ENCODE data around the gene POPDC3.

POPDC3 gene

DNA sequence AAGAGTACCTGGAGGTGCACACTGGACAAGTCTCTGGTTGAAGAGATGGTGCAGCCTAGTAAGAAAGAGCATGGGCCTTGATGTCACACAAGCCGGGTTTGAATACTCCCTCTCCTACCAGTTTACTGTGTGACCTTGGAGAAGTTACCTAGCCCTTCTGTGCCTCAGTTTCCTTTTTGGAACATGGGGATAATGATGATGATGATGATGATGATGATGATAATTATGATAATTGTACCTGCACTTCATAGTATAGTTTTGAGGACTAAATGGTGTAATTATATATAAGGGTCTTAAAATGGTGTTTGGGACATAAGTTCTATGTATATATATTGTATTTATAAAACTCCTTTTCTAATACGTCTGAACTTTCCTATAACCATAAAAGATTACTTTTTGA, 41.7 kb downstream of the POPDC3 start:
- DNase-seq (ENCODE audit: low read depth): no peak

DNA sequence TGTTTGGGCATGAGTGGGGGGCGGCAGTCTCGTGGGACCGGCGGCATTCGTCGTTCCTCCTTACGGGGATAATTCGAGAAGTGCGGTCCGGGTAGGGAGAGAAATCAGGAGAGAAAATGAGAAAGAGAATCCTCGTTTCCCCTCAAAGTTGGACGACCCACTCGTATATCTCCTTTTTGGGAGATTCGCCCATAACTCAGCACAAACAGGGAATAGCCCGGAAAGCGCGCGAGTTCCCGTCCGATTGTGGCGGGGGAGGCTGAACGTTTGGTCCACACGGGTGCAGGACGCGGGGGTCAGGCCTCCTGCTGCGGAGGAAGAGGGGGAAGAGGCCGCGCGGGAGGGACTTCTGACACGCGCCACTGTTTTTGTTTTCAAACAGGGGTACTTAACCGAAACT, 42.4 kb downstream of the POPDC3 start:
- DNase-seq (ENCODE audit: low read depth): no peak

DNA sequence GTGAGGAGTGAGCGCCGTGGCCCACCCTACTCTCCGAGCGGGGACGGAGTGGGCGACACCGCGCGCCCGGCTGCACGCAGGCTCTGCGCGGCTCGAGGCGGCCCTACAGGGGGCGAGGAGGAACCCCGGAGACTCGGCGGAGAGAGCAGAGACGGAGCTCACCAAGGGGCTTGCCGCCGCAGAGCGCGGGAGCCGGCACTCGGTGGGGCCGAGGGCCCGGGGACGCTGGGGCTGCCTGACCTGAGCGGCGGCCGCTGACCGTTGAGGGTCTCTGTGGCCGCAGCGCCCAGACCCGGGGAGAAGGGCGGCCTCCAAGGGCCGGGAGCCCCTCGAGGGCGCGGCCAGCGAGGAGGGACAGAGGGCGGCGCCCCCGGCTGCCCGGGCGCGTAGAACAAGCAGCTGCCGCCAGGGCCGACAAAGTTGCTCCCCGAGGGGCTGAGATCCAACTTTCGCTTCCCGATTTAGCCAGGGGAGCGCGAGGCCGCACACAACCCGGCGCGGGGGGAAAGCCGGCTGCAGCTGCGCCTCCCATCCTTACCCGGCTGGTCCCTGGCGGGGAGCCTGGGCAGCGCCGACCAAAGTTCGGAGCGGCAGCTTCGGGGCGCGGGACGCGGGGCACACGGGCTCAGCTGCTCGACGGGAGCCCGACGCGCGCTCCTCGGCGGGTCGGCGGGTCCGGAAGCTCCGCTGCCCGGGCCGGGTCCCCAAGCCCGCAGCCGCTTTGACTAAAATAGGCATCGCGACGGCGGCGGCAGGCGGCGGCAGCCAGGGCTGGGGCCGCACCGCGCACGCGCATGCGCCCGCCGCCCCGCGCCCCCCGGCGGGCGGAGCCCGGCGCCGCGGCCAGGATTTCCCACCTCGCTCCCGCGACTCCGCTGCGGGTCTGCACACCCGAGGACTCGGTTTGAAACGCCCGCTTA, 43.1 kb downstream of the POPDC3 start:
- no peak for DNase-seq (ENCODE audit: low read depth)

DNA sequence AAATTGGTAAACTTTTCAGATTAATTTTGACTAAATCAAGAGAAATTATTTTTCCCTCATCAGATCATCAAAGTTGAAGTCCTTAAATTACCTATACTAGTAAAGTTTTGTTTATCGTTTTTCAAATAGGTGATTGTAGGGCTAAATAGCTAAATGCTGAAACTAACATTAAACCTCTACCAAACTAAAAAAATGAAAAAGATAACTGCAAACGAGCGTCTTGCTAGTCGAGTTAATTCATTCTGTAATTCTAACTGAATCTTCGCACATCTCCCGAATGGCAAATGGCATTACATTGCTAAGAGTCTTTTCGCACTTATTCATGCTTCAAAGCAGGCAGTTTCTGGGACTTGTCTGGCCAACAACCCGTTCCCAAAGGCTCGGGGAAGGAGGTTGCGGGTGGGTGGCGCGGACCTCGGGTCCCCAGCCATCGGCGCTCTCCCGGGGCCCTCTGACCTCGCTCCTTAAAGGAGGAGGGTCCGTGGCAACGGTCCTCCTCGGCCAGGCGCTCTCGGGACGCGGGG, 43.8 kb downstream of the POPDC3 start:
- DNase-seq (ENCODE audit: low read depth): no peak

DNA sequence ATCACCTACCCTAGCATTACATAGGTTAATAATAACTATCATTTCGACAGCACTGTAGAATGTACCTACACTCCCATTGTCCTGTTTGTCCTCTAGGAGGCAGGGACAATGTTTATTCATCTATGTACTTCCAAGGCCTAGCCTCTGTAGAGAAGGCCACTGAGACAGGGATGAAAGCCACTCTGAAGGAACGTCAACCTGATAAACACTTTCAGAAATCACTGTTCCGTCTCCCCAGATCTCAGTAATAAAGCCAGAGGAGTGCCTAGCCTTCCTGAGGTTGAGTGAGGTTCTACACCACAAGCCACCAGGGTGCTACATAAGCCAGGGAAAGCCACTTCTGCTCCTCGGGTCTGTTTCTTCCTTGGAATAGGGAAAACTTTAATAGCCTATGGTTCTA, 44.8 kb downstream of the POPDC3 start:
- DNase-seq (ENCODE audit: low read depth): no peak

DNA sequence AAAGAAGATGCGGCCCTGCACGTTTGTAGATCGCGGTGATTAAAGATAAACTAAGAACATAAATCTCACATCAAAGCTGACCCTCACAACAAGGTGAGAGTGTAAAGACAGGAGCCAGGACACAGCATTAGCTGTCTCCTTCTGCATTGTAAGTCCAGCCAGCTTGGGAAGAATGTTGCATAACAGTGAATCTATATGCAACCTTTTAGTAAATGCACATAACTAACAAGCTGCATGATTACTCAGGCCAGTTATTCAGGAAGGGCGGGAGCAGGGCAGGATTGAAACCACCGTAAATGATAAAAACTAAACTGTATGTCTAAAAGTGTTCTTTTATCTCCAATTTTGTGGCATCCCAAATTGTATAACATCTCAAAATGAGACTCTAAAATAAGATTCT, 57.1 kb downstream of the POPDC3 start:
- no peak for DNase-seq (ENCODE audit: low read depth)

DNA sequence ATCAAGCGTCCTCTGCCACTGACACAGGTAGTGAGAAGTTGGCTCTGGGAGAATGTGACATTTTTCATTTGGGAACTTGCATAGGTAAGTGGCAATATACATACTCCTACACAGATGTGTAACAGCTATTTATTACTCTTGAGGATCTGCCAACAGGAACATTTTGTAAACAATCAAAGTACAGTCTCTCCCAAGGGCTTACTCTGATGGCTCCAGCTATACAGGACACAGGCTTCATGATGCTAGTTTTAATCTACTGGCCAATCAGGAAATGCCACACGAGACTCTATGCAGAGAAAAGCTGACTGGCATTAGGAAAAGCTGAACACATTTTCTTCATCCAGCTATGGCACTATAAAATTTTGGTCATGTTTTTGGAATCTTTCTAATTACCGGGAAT, 57.8 kb downstream of the POPDC3 start:
- no peak for DNase-seq (ENCODE audit: low read depth)

DNA sequence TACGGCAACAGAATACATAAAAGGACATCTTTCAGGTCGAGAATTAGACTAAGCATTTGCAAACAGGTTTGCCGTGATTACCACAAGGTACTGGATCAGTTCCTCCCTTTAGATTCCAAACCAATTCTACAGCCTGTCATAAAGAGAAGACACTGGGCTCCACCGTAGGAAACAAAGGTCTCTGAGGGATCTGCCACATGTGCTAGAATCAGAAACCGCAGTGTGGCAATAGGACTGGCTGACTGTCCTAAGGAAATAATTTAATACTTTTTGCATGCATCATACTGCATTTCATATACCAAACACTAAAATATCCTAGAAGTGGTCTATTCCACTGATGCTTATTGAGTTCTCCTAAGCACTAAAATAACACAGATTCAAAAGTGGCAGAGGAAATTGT, 59.2 kb downstream of the POPDC3 start:
- no peak for DNase-seq (ENCODE audit: low read depth)

DNA sequence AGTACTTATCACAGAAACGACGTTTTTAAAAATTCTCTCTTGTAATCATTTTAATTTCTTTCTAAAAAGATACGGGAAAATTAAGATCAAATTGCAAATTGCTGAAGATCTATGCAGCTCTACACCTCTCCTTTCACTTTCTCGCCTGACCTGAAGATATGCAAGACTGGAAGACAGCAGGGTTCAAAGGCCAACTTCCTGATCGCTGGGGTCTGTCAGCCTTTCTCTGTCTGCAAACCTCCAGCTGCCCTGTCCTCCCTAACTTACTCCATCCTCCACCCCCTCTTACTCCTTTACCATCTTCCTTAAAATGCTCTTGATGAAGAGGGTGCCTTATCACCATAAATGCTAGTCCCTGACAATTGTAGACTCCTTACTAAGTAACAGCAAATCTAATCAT, 63.7 kb downstream of the POPDC3 start:
- DNase-seq (ENCODE audit: low read depth): no peak

DNA sequence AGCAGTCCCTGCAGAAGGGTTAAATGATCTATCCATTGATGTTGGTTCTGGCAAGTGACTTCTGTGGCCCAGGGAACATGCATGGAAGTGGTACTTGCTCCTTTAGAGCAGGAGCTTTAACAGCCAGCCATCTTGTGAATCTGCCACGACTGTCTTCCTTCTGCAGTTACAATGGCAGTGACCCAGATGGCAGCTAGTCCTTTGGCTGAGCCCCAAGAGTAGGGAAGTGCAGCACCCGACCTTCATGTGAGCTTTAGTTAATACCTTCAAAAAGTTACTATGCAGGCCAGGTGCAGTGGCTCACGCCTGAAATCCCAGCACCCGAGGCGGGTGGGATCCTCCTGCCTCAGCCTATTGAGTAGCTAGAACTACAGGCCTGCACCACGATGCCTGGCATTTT, 66.4 kb downstream of the POPDC3 start:
- no peak for DNase-seq (ENCODE audit: low read depth)

DNA sequence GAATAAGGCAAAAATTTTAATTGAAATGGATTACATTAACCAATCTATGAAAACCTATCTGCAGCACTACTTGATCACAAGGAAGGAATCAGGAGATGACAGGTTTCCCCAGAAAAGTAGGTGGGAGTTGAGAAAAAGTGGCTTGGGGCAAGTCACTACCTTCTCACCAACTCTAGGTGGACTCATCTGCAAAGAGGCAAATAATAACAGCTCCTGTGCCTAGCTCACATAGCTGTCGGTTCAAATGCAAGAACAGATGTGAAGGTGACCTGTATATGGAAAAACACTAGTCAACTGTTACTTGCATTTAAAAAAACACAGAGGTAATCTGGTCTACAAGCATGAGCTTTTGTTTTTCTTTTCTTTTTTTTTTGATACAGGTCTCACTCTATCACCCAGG, 67.2 kb downstream of the POPDC3 start:
- no peak for DNase-seq (ENCODE audit: low read depth)

DNA sequence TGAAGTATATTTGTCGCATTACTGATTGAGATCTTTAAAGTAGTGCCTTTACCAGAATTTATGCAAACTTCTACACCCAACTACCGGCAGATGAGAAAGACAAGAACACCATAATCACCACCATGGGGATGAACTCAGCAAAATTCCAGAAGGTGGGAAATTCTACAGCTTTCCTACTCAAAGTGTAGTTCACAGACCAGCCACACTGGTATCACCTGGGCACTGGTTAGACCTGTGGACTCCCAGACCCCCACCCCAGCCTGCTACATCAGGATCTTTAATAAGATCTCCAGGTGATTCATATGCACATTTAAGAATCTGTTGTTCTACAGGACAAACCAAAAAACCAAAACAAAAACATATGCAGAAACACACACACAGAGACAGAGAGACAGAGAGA, 67.9 kb downstream of the POPDC3 start:
- no peak for DNase-seq (ENCODE audit: low read depth)

DNA sequence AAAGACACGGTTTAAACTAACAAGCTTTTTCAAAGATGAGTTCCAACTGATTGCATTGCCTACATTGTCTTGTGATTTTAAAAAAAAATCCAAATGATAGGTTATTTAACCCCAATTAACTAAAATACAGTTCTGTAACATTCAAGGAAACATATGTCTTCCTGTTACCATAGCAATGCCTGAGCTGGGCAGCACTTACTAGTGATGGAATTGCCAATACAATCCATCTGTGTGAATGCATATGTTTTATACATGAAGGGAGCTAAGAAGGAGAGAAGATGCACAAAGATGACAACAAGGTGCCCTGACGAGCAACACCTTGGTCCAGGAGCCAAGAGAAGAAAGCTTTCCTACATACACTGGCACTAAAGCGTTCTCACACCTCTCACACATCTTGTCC, 68.7 kb downstream of the POPDC3 start:
- DNase-seq (ENCODE audit: low read depth): no peak

DNA sequence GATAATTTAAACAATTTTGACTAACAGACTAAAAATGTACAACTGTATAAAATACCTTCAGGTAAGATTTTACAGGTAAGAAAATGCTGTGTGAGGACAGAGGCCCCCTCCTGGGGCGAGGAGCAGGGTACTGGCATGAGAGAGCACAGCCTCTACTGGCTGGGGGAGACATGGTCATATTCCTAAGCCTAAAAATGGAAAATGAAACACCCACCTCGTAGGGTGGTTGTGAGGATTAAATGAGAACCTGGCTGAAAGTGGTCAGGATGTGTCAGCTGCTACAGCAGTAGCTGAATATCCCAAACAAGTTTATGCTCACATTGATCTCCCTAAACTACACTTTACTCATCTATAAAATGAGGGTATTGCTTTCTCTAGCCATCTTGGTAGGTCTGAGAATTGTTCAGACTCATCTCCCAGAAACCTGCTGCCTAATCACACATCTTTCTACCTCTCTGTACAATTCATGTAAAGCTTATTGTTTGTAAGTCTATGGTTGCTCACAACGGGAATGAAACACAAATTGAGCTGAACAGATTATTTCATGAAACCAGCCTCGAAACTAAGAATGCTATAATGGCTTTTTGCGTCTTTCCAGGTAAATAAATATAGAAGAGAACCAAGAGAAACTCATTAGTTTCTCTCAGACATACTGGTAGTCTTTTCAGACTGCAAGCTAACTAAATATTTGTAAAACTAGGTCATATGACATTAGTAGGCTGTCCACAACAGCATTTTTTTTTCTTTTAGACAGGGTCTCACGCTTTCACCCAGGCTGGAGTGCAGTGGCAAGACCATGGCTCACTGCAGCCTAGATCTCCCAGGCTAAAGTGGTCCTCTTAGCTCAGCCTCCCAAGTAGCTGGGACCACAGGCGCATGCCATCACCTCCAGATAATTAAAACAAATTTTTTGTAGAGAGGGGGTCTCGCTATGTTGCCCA, 69.6 kb downstream of the POPDC3 start:
- no peak for DNase-seq (ENCODE audit: low read depth)

DNA sequence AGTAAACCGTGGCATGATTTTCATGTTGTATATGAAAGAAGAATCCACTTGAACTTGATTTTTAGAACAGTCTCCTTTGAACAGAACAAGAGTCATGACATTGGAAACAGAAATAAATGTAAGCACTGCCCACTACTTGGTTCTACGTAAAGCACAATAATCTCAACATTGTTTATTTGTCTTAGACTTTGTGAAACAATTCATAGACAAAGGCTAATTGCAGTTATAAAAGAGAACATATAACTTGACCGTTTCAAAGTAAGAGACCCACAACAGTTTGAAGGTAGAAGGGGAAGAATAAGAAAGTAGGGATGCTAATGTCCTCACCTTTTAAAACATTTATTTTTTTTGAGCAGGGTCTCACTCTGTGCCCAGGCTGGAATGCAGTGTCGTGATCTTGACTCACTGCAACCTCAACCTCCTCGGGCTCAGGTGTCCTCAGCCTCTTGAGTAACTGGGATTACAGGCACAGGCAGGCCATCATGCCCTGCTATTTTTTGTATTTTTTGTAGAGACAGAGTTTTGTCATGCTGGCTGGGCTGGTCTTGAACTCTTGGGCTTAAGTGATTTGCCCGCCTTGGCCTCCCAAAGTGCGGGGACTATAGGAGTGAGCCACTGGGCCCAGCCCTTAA, 71.1 kb downstream of the POPDC3 start:
- no peak for DNase-seq (ENCODE audit: low read depth)

All from stimulated activated CD8-positive, alpha-beta memory T cell treated with anti-CD3 and anti-CD28 coated beads, Interleukin-15, amount 100 ng/mL, for 24 hours (primary cell).